Pancreas (tissue), 10 donors: Measurements from ENCODE around the gene IFT81. TPM values are rescaled to one million over a fixed set of nuclear protein-coding genes. Genes with fewer than 3 reads are reported as not detected.

ENCODE experiments used
- ATAC-seq, 4 donors: fragments of 200-7000 bp; cut with Tn5 transposase; one replicate each; pipeline versions ENCODE4 v1.8.0 to v1.9.1; 2020; ENCODE audit warnings: mild to moderate bottlenecking in 4 of 4, moderate library complexity in 4 of 4
- DNase-seq, 6 donors: peaks; one replicate each; pipeline ENCODE4 v3.0.0-alpha.2; 2020
- FAIRE-seq: peaks from 2 replicates; lab custom pipeline; 2012; peaks lifted over from hg19 to GRCh38; lab: Jason Lieb, UNC
- H3K27ac ChIP-seq, 4 donors: fragments of 200-600 bp; sonication (generic); 1 replicate in 3 of 4; 2 replicates in 1 of 4; pipeline versions ENCODE4 v1.5.0 to v1.8.0; 2020
- H3K27me3 ChIP-seq, 4 donors: fragments of 200-600 bp; one replicate each; pipeline ENCODE4 v1.8.0; 2021
- H3K36me3 ChIP-seq, 3 donors: fragments of 200-600 bp; sonication (generic) in 1 of 3; one replicate each; pipeline versions ENCODE4 v1.5.0 to v1.8.0; 2020 to 2021
- H3K4me1 ChIP-seq, 3 donors: fragments of 200-600 bp; one replicate each; pipeline ENCODE4 v1.8.0; 2021
- H3K4me3 ChIP-seq, 4 donors: fragments of 200-600 bp; sonication (generic) in 2 of 4; one replicate each; pipeline versions ENCODE4 v1.5.0 to v1.8.0; 2020 to 2021
- H3K9me3 ChIP-seq, 4 donors: fragments of 200-600 bp; one replicate each; pipeline ENCODE4 v1.8.0; 2021
- CTCF ChIP-seq, 4 donors: fragments of 200-600 bp; sonication (generic) in 3 of 4; IDR thresholded peaks; one replicate each; pipeline versions ENCODE4 v1.5.0 to v1.8.0; 2021; ENCODE audit warnings: antibody characterized with exemption in 4 of 4
- WGBS, 2 donors: extraction: QIAGEN DNeasy Blood & Tissue Kit; methylation state at CpG; one replicate each; pipeline ENCODE4 v1.1.7; 2013; 5-methylcytosine and 5-hydroxymethylcytosine counted together
- intact Hi-C, 3 donors: fragments of 100-400 bp; cut with DNase I; formaldehyde crosslinking; loops; one replicate each; pipeline versions ENCODE4 v1.11.1 to v1.14.2; 2022
- polyA plus RNA-seq, 2 donors: library from polyadenylated mRNA; stranded (reverse); fragments of 200-250 nt; gene quantifications; one replicate each; pipeline ENCODE4 v1.2.3, GENCODE V29; 2013
- total RNA-seq, 6 donors: library from RNA; stranded (reverse); fragmentation: NEBNext Ultra II Directional in 4 of 6; extraction: Animal tissue kit (Norgen Biotek cat#: 25700) in 4 of 6; gene quantifications; one replicate each; pipeline versions ENCODE4 v1.2.1 to v1.2.4, GENCODE V29; 2021 to 2023
- donor health status: healthy with polysubstance abuse.
- donor health status: DM: no; HTN: no; CAD: no; lungs with moderate emphysema.
- donor health status: DM: no; HTN: no; CAD: no.
- donor health status: control.
- donor health status: control.
- donor health status: Bipolar disorder and iron deficiency.
- donor health status: DM: yes; HTN: yes; CAD: no.
- donor health status: DM: no; HTN: no; CAD: no.
- donor health status: DM: no; HTN: no; CAD: no.
- donor health status: DM: yes; HTN: yes; CAD: no.

The IFT81 gene
- total and polyA plus RNA-seq, 8 donors = 2.1 to 7.2 (median 3.4) TPM

GRCh38 chr12:110235383-110235782 lies 111.2 kb downstream of the IFT81 start:
- peaks cover 4 to 17% (median 13%) of the 10 kb centered on the region in 3 donors for H3K4me1 ChIP-seq
- TF ChIP-seq CTCF (IDR thresholded peaks at IDR 0.05) = no peak
- ATAC-seq (no peak), DNase-seq (no peak), FAIRE-seq (no peak)
- 88 to 89% methylated on average over 1 of the region's 1 CpG for WGBS, 2 donors
- no peaks in the 10 kb centered on the region for H3K36me3 ChIP-seq
- no peaks in the 10 kb centered on the region for H3K9me3 ChIP-seq
- H3K27ac ChIP-seq = peak overlapping the region in 3 of 4 donors; percentile 17 to 79 (median 75)
- no peaks in the 10 kb centered on the region for H3K27me3 ChIP-seq
- no peak overlapping the region for H3K4me3 ChIP-seq
- intact Hi-C loops = no loop called here

- TF ChIP-seq CTCF (IDR thresholded peaks at IDR 0.05) = no peak
- no peak for DNase-seq
- WGBS, 2 donors = 94% methylated on average over 5 of the region's 5 CpGs
- FAIRE-seq = no peak
- Histone ChIP-seq H3K9me3 (no peaks in the 10 kb centered on the region), H3K27me3 (no peaks in the 10 kb centered on the region), H3K27ac (no peak overlapping the region), H3K4me3 (no peak overlapping the region), H3K36me3 (no peaks in the 10 kb centered on the region), H3K4me1 (peaks cover 19 to 20% (median 19%) of the 10 kb centered on the region in 3 donors)
- intact Hi-C loops = no loop called here
- no peak for ATAC-seq
Measured at GRCh38 chr12:110243227-110243626, 119.1 kb downstream of the IFT81 start.

- no peak overlapping the region for H3K27ac ChIP-seq
- H3K4me1 ChIP-seq = peaks cover 20 to 29% (median 29%) of the 10 kb centered on the region in 3 donors
- no peaks in the 10 kb centered on the region for H3K36me3 ChIP-seq
- TF ChIP-seq CTCF (IDR thresholded peaks at IDR 0.05) = no peak
- H3K27me3 ChIP-seq = no peaks in the 10 kb centered on the region
- no peak for ATAC-seq
- WGBS, 2 donors = 95 to 97% methylated on average over 12 of the region's 12 CpGs
- FAIRE-seq = no peak
- DNase-seq = no peak
- H3K9me3 ChIP-seq = no peaks in the 10 kb centered on the region
- intact Hi-C loops = no loop called here
- no peak overlapping the region for H3K4me3 ChIP-seq
Measured at GRCh38 chr12:110244372-110244771, 120.2 kb downstream of the IFT81 start.

DNA sequence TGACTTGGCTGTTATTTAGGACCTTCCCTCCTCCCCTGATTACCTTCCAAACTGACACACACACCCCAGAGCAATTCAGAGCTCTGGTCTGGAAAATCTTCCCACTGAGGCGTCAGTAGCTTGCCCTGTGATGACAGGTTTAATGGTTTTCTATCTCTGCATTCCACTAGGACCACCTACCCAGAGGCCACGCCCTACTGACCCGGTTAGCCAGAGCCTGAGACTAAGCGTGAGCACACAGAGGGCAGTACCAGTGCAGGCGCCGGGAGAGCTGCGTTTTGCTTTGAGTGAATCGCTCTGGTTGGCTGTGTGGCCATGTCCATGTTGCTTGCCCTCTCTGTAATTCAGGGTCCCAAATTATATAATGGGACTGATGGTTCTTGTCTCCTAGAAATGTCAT lies 120.7 kb downstream of the IFT81 start:
- FAIRE-seq (no peak), ATAC-seq (no peak), DNase-seq (no peak)
- no peaks in the 10 kb centered on the region for H3K9me3 ChIP-seq
- intact Hi-C loops = no loop called here
- no peak overlapping the region for H3K27ac ChIP-seq
- H3K27me3 ChIP-seq = no peaks in the 10 kb centered on the region
- WGBS, 2 donors = 86 to 89% methylated on average over 8 of the region's 8 CpGs
- no peak overlapping the region for H3K4me3 ChIP-seq
- TF ChIP-seq CTCF (IDR thresholded peaks at IDR 0.05) = no peak
- H3K4me1 ChIP-seq = peaks cover 20 to 33% (median 32%) of the 10 kb centered on the region in 3 donors
- no peaks in the 10 kb centered on the region for H3K36me3 ChIP-seq

GRCh38 chr12:110245369-110245772 lies 121.2 kb downstream of the IFT81 start:
- no peaks in the 10 kb centered on the region for H3K36me3 ChIP-seq
- DNase-seq (no peak), FAIRE-seq (no peak), ATAC-seq (no peak)
- H3K27me3 ChIP-seq = no peaks in the 10 kb centered on the region
- H3K27ac ChIP-seq = no peak overlapping the region
- intact Hi-C loops = no loop called here
- no peaks in the 10 kb centered on the region for H3K9me3 ChIP-seq
- TF ChIP-seq CTCF (IDR thresholded peaks at IDR 0.05) = no peak
- H3K4me3 ChIP-seq = no peak overlapping the region
- peaks cover 20 to 38% (median 32%) of the 10 kb centered on the region in 3 donors for H3K4me1 ChIP-seq
- 69% methylated on average over 3 of the region's 3 CpGs for WGBS, 2 donors
